ENCODE data around the gene SHROOM3.

SHROOM3 gene

GRCh38 chr4:76781698-76782595, 346.9 kb downstream of the SHROOM3 start:
- DNase-seq (ENCODE audit: low spot score), result no peak

GRCh38 chr4:76782837-76783236, 347.8 kb downstream of the SHROOM3 start:
- DNase-seq (ENCODE audit: low spot score), result no peak

- no peak for DNase-seq (ENCODE audit: low spot score)
Measured at GRCh38 chr4:76783836-76784235, 348.8 kb downstream of the SHROOM3 start.

- DNase-seq (ENCODE audit: low spot score), result no peak
Measured at GRCh38 chr4:76784237-76784636, 349.2 kb downstream of the SHROOM3 start.

- DNase-seq (ENCODE audit: low spot score), result no peak
Measured at GRCh38 chr4:76787898-76788297, 352.9 kb downstream of the SHROOM3 start.

- DNase-seq (ENCODE audit: low spot score), result no peak
Measured at GRCh38 chr4:76790377-76790776, 355.3 kb downstream of the SHROOM3 start.

GRCh38 chr4:76791479-76791878, 356.4 kb downstream of the SHROOM3 start:
- DNase-seq (ENCODE audit: low spot score), result no peak

GRCh38 chr4:76792418-76792817, 357.4 kb downstream of the SHROOM3 start:
- no peak for DNase-seq (ENCODE audit: low spot score)

GRCh38 chr4:76795243-76795642, 360.2 kb downstream of the SHROOM3 start:
- no peak for DNase-seq (ENCODE audit: low spot score)

- no peak for DNase-seq (ENCODE audit: low spot score)
Measured at GRCh38 chr4:76799140-76799539, 364.1 kb downstream of the SHROOM3 start.

- DNase-seq (ENCODE audit: low spot score), result no peak
Measured at GRCh38 chr4:76799718-76800117, 364.7 kb downstream of the SHROOM3 start.

GRCh38 chr4:76800902-76801301, 365.9 kb downstream of the SHROOM3 start:
- DNase-seq (ENCODE audit: low spot score), result no peak

GRCh38 chr4:76801621-76802235, 366.7 kb downstream of the SHROOM3 start:
- no peak for DNase-seq (ENCODE audit: low spot score)

GRCh38 chr4:76802236-76803021, 367.4 kb downstream of the SHROOM3 start:
- DNase-seq (ENCODE audit: low spot score), result no peak

- DNase-seq (ENCODE audit: low spot score), result no peak
Measured at GRCh38 chr4:76803522-76803921, 368.5 kb downstream of the SHROOM3 start.

GRCh38 chr4:76804096-76804495, 369.1 kb downstream of the SHROOM3 start:
- no peak for DNase-seq (ENCODE audit: low spot score)

- no peak for DNase-seq (ENCODE audit: low spot score)
Measured at GRCh38 chr4:76806346-76806745, 371.3 kb downstream of the SHROOM3 start.

- no peak for DNase-seq (ENCODE audit: low spot score)
Measured at GRCh38 chr4:76806757-76807156, 371.7 kb downstream of the SHROOM3 start.

GRCh38 chr4:76809594-76810305, 374.7 kb downstream of the SHROOM3 start:
- no peak for DNase-seq (ENCODE audit: low spot score)

GRCh38 chr4:76811604-76812412, 376.8 kb downstream of the SHROOM3 start:
- DNase-seq (ENCODE audit: low spot score), result no peak

GRCh38 chr4:76813070-76813469, 378.0 kb downstream of the SHROOM3 start:
- no peak for DNase-seq (ENCODE audit: low spot score)

Data from CD4-positive, alpha-beta T cell treated with Interleukin-2 at 100 ng/mL for 4 hours (primary cell).